ENCODE results near the gene KISS1. TPM values are rescaled to one million over a fixed set of nuclear protein-coding genes. Genes with fewer than 3 reads are reported as not detected.
A peak's percentile ranks its signal among the peaks of the same experiment; 100 is the strongest.

KISS1 gene
- total RNA-seq, 1 donor from 2014 or later = 0.77 TPM

DNA sequence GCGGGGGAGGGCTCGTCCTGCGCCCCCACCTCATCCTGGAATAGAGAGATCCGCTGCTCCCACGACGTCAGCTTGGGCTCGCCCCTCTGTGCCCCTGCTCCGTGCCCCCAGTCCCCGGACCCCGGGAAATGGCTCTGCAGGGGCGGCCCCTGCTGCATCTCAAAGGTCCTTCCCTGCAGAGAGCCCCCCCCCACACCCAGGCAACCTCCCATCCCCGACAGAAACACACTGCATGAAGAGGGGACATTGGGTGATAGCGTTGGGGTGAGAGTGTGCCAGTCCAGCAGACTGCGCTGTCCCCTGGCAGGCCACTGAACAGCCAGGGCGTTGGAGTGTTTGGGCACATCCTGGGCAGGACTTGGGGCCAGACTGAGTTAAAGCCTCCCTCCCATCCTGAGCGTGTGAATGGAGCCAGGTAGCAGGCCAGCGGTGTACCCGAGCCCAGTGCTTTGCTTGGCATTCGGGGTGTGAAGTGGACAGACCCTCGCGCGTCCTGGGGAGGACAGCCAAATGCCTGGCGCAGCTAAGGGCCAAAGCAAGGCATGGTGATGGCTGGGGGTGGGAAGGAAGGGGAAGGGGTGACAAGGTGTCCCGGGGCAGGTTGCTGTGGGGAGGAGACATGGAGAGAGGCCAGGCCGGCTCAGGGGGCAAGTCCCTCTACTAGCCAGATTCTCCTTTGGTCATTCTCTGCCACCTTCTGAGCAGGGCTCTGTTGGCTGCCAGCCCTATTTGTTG is 43.8 kb downstream of the KISS1 start:
- DNase-seq (ENCODE audit: low spot score) = peak; percentile 87
- H3K27ac Mint-ChIP-seq (ENCODE audit: unreplicated experiment) = no peak overlapping the region

DNA sequence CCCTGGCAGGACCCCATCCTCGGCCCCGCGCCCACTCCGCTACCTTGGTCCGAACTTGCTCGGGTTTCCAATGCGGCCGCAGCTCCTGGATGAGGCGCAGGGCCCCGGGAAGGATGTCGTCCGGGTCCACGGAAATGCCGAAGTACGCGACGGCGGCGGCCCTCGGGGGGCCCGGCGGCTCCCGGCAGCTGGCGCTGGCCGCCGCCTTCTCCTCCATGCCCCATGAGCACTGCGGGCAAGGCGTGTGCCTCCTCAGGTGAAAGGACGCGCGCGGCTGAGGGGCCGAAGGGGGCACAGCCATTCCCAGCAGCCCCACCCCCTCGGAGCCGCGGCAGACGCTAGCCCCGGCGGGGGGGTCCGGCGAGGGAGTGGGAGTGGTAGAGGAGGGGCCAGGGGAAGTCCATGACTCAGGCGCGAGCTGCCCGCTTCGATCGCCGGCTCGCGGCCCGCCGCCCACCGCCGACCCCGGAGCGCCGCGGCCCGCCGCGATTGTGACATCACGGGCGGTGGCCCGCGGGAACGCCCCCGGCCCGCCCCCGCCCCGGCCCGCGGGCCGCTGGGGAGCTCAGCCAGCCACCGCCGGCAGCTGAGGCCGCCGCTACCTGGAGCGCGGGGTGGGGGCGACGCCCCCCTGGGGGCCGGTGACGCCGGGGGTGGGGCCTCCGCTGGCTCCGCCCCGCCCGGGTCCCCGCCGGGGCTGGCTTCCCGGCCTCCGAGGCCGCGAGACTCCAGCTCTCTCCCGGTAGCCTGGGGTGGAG is 44.6 kb downstream of the KISS1 start, which contains the start of gene ETNK2:
TSS of gene ETNK2 (minus strand) at position 493 of the 758 bp plus-strand sequence. CDS start at position 301, 192 bp downstream.
- H3K36me3 Mint-ChIP-seq (ENCODE audit: low read depth) = no peaks in the 10 kb centered on the region
- peak; percentile 76 for DNase-seq (ENCODE audit: low spot score)
- TF ChIP-seq, protein P1, sequence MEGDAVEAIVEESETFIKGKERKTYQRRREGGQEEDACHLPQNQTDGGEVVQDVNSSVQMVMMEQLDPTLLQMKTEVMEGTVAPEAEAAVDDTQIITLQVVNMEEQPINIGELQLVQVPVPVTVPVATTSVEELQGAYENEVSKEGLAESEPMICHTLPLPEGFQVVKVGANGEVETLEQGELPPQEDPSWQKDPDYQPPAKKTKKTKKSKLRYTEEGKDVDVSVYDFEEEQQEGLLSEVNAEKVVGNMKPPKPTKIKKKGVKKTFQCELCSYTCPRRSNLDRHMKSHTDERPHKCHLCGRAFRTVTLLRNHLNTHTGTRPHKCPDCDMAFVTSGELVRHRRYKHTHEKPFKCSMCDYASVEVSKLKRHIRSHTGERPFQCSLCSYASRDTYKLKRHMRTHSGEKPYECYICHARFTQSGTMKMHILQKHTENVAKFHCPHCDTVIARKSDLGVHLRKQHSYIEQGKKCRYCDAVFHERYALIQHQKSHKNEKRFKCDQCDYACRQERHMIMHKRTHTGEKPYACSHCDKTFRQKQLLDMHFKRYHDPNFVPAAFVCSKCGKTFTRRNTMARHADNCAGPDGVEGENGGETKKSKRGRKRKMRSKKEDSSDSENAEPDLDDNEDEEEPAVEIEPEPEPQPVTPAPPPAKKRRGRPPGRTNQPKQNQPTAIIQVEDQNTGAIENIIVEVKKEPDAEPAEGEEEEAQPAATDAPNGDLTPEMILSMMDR (IDR thresholded peaks at IDR 0.05) = no peak

More for the DNA sequence above, 43.8 kb downstream of the KISS1 start:
- Mint-ChIP-seq H3K27me3 (ENCODE audit: low read depth) (peaks cover 7% of the 10 kb centered on the region), H3K9me3 (ENCODE audit: low read depth) (no peaks in the 10 kb centered on the region), H3K4me3 (ENCODE audit: unreplicated experiment) (peak overlapping the region; percentile 71), H3K36me3 (ENCODE audit: low read depth) (no peaks in the 10 kb centered on the region), H3K4me1 (ENCODE audit: low read depth) (peaks cover 15% of the 10 kb centered on the region)
- TF ChIP-seq, protein P1 (IDR thresholded peaks at IDR 0.05) = no peak

GRCh38 chr1:204150702-204151551 is 45.4 kb downstream of the KISS1 start:
- Mint-ChIP-seq H3K27ac (ENCODE audit: unreplicated experiment) (peak overlapping the region; percentile 49), H3K4me3 (ENCODE audit: unreplicated experiment) (peak overlapping the region; percentile 65), H3K27me3 (ENCODE audit: low read depth) (no peaks in the 10 kb centered on the region), H3K9me3 (ENCODE audit: low read depth) (no peaks in the 10 kb centered on the region), H3K36me3 (ENCODE audit: low read depth) (no peaks in the 10 kb centered on the region), H3K4me1 (ENCODE audit: low read depth) (peaks cover 15% of the 10 kb centered on the region)
- DNase-seq (ENCODE audit: low spot score) = peak; percentile 85
- TF ChIP-seq, protein P1 (IDR thresholded peaks at IDR 0.05) = no peak

More for the DNA sequence above, 44.6 kb downstream of the KISS1 start, which contains the start of gene ETNK2:
- H3K27me3 Mint-ChIP-seq (ENCODE audit: low read depth) = peaks cover 2% of the 10 kb centered on the region
- peak within 1 kb of the TSS; percentile 71 for H3K4me3 Mint-ChIP-seq (ENCODE audit: unreplicated experiment)
- peaks cover 15% of the 10 kb centered on the region for H3K4me1 Mint-ChIP-seq (ENCODE audit: low read depth)
- H3K9me3 Mint-ChIP-seq (ENCODE audit: low read depth) = no peaks in the 10 kb centered on the region
- H3K27ac Mint-ChIP-seq (ENCODE audit: unreplicated experiment) = peak within 1 kb of the TSS; percentile 49

- DNase-seq (ENCODE audit: low spot score) = peak; percentile 88
- H3K4me3 Mint-ChIP-seq (ENCODE audit: unreplicated experiment) = peak overlapping the region; percentile 43
- peaks cover 1% of the 10 kb centered on the region for H3K36me3 Mint-ChIP-seq (ENCODE audit: low read depth)
- H3K27ac Mint-ChIP-seq (ENCODE audit: unreplicated experiment) = no peak overlapping the region
- no peaks in the 10 kb centered on the region for H3K9me3 Mint-ChIP-seq (ENCODE audit: low read depth)
- no peaks in the 10 kb centered on the region for H3K27me3 Mint-ChIP-seq (ENCODE audit: low read depth)
- H3K4me1 Mint-ChIP-seq (ENCODE audit: low read depth) = peaks cover 15% of the 10 kb centered on the region
- TF ChIP-seq, protein P1 (IDR thresholded peaks at IDR 0.05) = no peak
Measured at GRCh38 chr1:204149635-204150565, 46.4 kb downstream of the KISS1 start.

Data from chondrocyte (in vitro differentiated cells).